Heart left ventricle (tissue), 13 donors: Measurements from ENCODE around the gene DES.

Source experiments
- CTCF ChIP-seq, 12 donors: fragments of 200-600 bp; sonication (generic) in 4 of 12; IDR thresholded peaks; one replicate each; pipeline versions ENCODE4 v1.5.0 to v1.8.0; 2018 to 2022; ENCODE audit warnings: antibody characterized with exemption in 12 of 12, mild to moderate bottlenecking in 5 of 12
- POLR2A ChIP-seq, 2 donors: fragments of 450-650 bp; IDR thresholded peaks; one replicate each; pipeline ENCODE4 v1.6.1; 2017; ENCODE audit warnings: antibody characterized with exemption in 2 of 2, mild to moderate bottlenecking in 2 of 2, moderate library complexity in 2 of 2
- donor health status: ischemic (EF 13 %, LVEDD 7.1; RV severe dilation, severe dysfunction).
- donor health status: DM: no; HTN: yes; CAD: no.
- donor health status: DM: no; HTN: no; CAD: no.
- donor health status: ischemic (EF 25% LVEDD 6.9; RV normal size, moderate dysfunction).
- donor health status: ischemic (EF 25% LVEDD 5.7; RV mildly dilated, moderate dysfunction).
- donor health status: ischemic (EF 35%, LVEDD 5.7; RV mildly dilated, moderate dysfunction).
- donor health status: nonischemic (EF 11% LVEDD 7.7; RV severe dilation, severe dysfunction).
- donor health status: DM: yes; HTN: yes; CAD: no.
- donor health status: PGD.
- donor health status: ischemic (EF 29% LVEDD 5.4; RV normal size, mild dysfunction).
- donor health status: nonischemic (EF 23%, LVEDD 6.1; RV moderate dilation, normal function).

GRCh38 chr2:219408631-219409030 is 9.5 kb upstream of the DES start:
- TF ChIP-seq POLR2A (IDR thresholded peaks at IDR 0.05) = no peak
- TF ChIP-seq CTCF (IDR thresholded peaks at IDR 0.05) = no peak
